ENCODE results near the gene NEUROD2.

NEUROD2 gene

DNA sequence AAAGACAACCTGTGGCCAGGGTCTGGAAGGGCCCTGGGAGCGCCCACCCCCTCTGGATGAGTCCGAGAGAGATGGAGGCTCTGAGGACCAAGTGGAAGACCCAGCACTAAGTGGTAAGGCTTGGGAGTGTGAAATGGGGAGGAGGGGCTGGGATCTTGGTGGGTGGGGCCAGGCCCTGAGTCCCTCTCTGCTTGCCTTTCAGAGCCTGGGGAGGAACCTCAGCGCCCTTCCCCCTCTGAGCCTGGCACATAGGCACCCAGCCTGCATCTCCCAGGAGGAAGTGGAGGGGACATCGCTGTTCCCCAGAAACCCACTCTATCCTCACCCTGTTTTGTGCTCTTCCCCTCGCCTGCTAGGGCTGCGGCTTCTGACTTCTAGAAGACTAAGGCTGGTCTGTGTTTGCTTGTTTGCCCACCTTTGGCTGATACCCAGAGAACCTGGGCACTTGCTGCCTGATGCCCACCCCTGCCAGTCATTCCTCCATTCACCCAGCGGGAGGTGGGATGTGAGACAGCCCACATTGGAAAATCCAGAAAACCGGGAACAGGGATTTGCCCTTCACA, 28.0 kb upstream of the NEUROD2 start:
- DNase-seq (ENCODE audit: low spot score) = no peak

DNA sequence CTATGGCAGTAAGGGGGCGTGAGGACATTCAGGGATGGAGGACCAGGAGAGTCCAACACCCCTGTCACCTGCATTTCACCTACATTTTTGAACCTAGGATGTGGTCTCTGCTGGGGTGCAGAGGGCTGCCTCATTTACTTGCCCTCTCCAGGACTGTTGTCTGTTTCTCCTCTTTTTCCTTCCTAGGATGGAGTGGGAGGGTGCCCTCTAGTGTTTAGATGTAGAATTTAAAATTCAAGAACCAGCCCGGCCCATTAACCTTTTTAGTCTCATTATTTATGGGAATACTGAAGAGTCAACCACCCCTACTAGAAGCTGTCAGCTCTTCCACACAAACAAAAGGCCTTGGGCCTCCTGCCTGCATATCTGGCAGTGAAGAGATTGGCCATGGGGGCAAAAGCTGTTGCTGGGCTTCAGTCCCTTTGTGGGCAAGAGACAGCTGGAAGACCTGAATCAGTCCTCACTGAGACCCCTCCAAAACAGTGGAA, 26.7 kb upstream of the NEUROD2 start:
- no peak for DNase-seq (ENCODE audit: low spot score)

- DNase-seq (ENCODE audit: low spot score) = no peak
Observed at GRCh38 chr17:39633570-39634183, 26.0 kb upstream of the NEUROD2 start.

GRCh38 chr17:39632153-39632941, 24.6 kb upstream of the NEUROD2 start:
- no peak for DNase-seq (ENCODE audit: low spot score)

GRCh38 chr17:39631403-39631802, 23.7 kb upstream of the NEUROD2 start:
- no peak for DNase-seq (ENCODE audit: low spot score)

DNA sequence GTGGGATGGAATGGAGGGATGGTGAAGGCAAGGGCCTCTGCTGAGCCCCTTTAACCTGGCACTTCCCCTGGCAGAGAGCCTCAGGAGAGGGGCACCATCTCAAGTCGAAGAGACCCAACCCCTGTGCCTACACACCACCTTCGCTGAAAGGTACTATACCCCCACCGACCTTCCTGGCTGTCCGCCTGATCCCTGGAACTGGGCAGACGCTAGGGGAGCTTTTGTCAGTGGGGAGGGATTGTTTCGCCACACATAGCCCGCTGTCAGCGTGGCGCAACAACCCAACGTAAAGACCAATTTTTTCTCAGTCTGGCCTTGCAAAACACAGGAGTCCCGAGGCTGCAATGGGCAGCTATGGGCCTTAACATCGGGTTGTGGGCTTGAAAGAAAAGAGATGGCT, 22.2 kb upstream of the NEUROD2 start:
- DNase-seq (ENCODE audit: low spot score) = no peak

GRCh38 chr17:39629494-39629880, 21.8 kb upstream of the NEUROD2 start:
- DNase-seq (ENCODE audit: low spot score) = no peak

DNA sequence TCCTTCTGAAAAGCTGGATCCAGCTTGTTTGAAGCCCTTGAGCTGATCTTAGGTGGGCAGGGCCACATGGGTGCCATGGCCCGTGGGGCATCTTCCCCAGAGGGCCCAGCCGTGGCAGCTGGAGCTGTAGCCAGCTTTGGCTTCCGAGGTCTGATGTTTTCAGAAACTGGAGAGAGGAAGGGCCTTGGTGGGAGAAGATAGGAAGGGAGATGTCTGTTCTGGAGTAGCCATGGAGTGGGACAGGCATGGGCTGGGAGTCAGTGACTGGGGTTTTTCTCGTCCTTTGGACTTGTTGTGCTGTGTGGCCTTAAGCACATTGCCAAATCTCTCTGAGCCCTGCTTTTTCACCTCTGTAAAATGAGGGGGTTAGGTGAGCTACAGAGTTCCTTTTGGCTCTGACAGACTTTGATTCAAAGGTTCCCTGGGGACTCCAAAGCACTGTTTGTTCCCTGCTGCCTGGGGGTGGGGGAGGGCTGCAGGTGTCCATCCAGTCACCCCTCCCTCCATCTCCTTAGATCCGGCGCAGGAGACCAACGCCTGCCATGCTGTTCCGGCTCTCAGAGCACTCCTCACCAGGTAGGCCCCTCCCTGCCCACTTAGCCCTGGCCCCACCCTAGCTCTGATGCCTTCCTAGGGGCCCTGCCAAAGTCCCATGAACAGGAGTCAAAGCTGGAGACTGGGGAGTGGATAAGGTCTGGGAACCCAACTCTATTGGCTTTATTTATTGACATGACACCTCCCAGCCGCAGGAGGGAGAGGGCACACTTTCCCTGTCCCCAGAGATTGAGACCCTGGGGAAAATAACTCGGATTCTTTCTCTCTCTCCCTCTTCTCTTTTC, 21.2 kb upstream of the NEUROD2 start:
- DNase-seq (ENCODE audit: low spot score) = no peak

DNA sequence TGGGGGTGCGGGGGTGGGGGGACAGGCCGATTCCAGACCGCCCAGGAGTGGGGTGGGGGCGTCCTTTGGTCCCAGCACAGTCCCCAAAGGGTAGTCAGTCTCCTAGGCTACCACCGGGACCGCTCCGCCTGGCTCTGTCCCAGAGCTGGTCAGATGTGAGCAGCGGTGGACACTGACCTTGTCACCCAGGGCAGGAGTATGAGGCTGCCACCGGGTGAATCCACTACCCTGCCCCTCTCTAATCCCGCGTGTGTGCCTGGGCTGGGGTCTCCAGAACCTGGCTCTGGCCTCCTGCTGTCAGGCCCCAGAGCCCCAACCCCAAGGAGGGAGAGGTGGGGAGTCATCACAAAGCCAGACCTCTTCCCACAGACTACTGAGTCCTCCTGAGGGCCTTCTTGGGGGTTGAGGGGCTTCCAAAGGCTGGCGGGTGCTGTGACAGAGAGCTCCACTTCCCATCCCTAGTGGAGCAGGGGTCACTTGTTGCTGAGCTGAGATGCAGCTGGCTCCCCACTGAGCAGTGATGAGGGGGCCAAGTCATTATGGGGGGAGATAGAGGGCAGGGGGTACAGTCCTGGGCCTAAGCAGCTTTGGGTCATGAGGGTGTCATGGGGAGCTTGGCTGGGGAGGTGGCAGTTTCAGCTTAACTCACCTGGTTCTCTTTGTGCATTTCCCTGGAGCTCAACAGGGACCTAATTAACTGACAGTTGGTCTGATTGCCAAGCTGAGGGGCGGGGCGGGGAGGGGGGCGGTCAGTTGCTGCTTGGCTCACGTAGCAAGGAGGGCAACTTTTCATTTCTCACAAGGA, 20.2 kb upstream of the NEUROD2 start:
- DNase-seq (ENCODE audit: low spot score) = no peak

GRCh38 chr17:39627047-39627711, 19.5 kb upstream of the NEUROD2 start:
- DNase-seq (ENCODE audit: low spot score) = no peak

- DNase-seq (ENCODE audit: low spot score) = no peak
Observed at GRCh38 chr17:39626171-39627046, 18.7 kb upstream of the NEUROD2 start, which contains the start of gene PPP1R1B. Gene PPP1R1B, plus strand, starts transcription at chr17:39626952. Its CDS starts 441 bp downstream, at chr17:39627393.

DNA sequence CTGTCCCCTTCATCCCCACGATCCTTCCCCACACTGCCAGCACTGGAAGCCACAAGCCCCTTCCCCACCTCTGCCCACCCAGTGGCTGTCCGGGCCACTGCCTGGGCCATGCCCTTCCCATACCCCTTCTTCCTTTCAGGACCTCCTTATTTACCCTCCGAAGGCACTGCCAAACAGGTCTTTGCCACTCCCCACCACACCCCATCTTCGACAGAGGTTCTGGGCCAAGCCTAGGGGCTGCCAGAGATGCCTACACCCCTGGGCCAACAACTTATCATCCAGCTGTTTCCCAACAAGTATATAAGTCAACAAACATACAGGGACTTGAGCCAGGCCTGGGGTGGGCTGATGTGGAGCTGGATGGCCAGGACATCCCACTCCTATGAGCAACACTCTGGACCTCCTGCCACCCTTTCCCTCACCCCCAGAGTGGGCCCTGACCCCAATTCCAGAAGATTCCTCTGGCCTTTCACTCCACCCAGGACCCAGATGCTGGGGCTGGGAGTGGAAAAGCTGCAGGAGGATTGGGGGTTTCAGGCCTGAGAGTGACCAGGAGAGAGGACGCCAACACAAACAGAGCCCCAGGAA, 17.6 kb upstream of the NEUROD2 start:
- no peak for DNase-seq (ENCODE audit: low spot score)

- no peak for DNase-seq (ENCODE audit: low spot score)
Observed at GRCh38 chr17:39624313-39624712, 16.6 kb upstream of the NEUROD2 start.

DNA sequence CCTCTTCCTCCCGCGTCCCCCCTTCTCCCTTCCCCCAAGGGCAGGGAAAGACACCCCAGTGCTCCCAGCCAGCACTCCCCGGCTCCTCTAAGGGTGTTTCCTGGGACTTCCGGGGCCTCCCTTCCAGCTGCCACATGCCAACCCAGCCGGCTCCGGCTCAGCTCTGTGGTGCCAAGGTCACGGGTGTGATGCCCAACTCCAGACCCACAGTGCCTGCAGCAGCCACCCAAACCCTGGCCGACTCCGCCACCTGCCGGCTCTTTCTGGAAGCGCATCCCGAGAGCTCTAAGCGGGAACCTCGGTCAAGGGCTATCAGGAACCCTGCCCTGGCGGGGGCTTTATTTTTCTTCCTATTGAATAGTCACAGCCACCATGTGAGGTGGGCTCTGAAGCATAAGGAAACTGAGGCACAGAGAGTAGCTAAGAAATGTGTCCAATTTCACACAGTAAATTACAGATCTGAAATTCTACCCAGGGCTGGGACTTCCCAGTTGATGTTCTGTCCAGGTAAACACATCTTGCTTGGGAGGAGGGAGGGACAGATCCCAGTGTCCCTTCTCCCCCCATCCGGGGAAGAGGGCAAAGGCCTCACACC, 15.7 kb upstream of the NEUROD2 start:
- peak; percentile 84 for DNase-seq (ENCODE audit: low spot score)

DNA sequence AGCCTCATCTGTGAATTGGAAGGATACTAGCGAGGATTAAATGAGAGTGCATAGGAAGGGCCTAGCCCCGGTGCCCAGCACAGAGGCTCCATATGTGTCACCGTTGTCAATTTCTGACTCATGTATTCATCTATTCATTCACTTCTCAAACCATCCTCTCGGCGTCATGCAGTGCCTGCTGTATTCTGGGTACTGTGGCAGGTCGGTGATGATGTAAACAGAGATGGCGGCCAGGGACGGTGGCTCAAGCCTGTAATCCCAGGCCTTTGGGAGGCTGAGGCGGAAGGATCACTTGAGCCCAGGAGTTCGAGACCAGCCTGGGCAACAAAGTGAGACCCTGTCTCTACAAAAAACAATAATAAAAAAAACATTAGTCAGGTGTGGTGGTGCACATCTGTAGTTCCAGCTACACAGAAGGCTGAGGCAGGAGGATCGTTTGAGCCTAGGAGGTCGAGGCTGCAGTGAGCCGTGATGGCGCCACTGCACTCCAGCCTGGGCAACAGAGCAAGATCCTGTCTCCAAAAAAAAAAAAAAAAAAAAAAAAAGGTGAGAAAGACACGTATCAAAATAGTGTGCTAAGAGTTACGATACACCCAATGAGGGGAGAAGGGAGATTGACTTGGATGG, 14.8 kb upstream of the NEUROD2 start:
- no peak for DNase-seq (ENCODE audit: low spot score)

DNA sequence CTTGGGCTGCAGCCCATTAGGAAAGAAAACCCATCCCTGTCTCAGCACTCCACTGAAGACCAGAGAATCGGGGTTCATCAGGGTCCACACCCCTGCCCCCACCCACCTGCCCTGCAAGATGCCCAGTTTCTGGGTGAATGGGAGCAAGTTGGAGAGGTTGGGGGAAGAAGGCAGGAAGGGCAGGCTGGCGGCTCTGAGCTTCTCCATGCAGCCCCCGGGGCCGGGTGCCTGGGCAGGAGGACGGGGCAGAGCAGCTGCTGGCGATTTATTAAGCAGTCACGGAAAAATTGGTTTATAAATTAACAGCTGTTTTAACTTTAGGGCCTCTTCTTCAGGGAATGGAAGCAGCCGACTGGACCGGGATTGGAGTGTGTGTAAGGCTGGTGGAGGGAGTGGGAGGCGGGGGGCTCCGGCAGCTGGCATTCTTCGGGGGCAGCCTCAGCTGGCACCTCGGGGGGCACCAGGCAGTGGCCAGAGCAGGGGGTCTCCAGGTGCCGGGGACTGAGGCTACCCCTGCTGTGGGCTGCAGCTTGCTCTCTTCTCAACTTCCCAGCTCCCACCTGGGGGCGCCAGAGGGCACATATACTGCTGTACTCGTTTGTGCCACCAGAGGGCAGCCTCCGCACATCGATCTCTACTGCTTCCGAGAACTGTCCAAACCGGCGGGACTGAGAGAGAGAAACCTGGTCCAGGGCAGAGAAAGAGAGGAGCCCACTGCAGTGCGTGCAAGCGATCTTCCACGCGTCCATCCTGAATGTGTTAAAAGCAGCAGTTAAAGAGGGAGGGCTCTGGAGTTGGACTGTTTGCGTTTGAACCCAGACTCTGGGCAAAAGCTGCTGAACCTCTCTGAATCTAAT, 14.0 kb upstream of the NEUROD2 start:
- DNase-seq (ENCODE audit: low spot score) = peak; percentile 94

- DNase-seq (ENCODE audit: low spot score) = no peak
Observed at GRCh38 chr17:39619786-39620101, 12.0 kb upstream of the NEUROD2 start.
